Loucy (cell line): ENCODE data around the gene TDRD12.
A peak's percentile ranks its signal among the peaks of the same experiment; 100 is the strongest.
"Not testable (repeated sequence)": the region's sequence is repeated elsewhere in the genome, so short reads cannot be mapped to it uniquely, and the experiment has no call there.

Experiments
- H2AFZ ChIP-seq: fragments of 200-600 bp; sonication (generic); 2 replicates; pipeline ENCODE4 v1.6.0; 2016; ENCODE audit warnings: antibody characterized with exemption, mild to moderate bottlenecking, low read length, moderate library complexity
- H3F3A ChIP-seq: fragments of 200-600 bp; 2 replicates; pipeline ENCODE4 v1.6.0; 2016; ENCODE audit warnings: antibody characterized with exemption, low read depth, mild to moderate bottlenecking
- H3K27me3 ChIP-seq: fragments of 200-600 bp; sonication (generic); 2 replicates; pipeline ENCODE4 v1.6.1; 2014; ENCODE audit warnings: low read length, mild to moderate bottlenecking; ENCODE audit not compliant: insufficient read depth, poor library complexity, severe bottlenecking
- H3K36me3 ChIP-seq: fragments of 200-600 bp; sonication (generic); 2 replicates; pipeline ENCODE4 v1.6.1; 2016; ENCODE audit warnings: low read length; ENCODE audit not compliant: insufficient read depth
- H3K4me1 ChIP-seq: fragments of 200-600 bp; sonication (generic); 2 replicates; pipeline ENCODE4 v1.5.1; 2014; ENCODE audit warnings: low read length, mild to moderate bottlenecking; ENCODE audit not compliant: insufficient read depth, poor library complexity, severe bottlenecking
- H3K4me2 ChIP-seq: fragments of 200-600 bp; sonication (generic); 2 replicates; pipeline ENCODE4 v1.6.0; 2014; ENCODE audit warnings: antibody characterized with exemption, low read length, low read depth, mild to moderate bottlenecking; ENCODE audit not compliant: poor library complexity, severe bottlenecking
- H3K4me3 ChIP-seq: fragments of 200-600 bp; sonication (generic); 2 replicates; pipeline ENCODE4 v1.5.1; 2014; ENCODE audit warnings: low read length, mild to moderate bottlenecking, mixed read lengths; ENCODE audit not compliant: poor library complexity, severe bottlenecking
- H3K79me2 ChIP-seq: fragments of 200-600 bp; sonication (generic); 2 replicates; pipeline ENCODE4 v1.6.1; 2014; ENCODE audit warnings: low read length; ENCODE audit not compliant: insufficient read depth
- H3K9ac ChIP-seq: fragments of 200-600 bp; sonication (generic); 2 replicates; pipeline ENCODE4 v1.6.0; 2014; ENCODE audit warnings: mild to moderate bottlenecking, low read depth, low read length, moderate library complexity; ENCODE audit not compliant: poor library complexity, severe bottlenecking
- H3K9me2 ChIP-seq: fragments of 200-600 bp; sonication (generic); replicated peaks from 2 replicates; pipeline ENCODE4 v1.6.1; 2016; ENCODE audit warnings: low read depth, low read length, mixed read lengths
- H3K9me3 ChIP-seq: fragments of 200-600 bp; sonication (generic); 2 replicates; pipeline ENCODE4 v1.6.1; 2014; ENCODE audit warnings: mild to moderate bottlenecking, antibody characterized with exemption, low read length, low read depth; ENCODE audit not compliant: insufficient read depth
- H4K20me1 ChIP-seq: fragments of 200-600 bp; sonication (generic); 2 replicates; pipeline ENCODE4 v1.6.0; 2014; ENCODE audit warnings: antibody characterized with exemption, low read length, mild to moderate bottlenecking; ENCODE audit not compliant: insufficient read depth, poor library complexity, severe bottlenecking

TDRD12 gene

GRCh38 chr19:32694316-32694715 lies 25.3 kb upstream of the TDRD12 start:
- not testable (repeated sequence) for H3K9me3 ChIP-seq, H3K9me2 ChIP-seq, H3K36me3 ChIP-seq, H3K9ac ChIP-seq, H3K27me3 ChIP-seq, H3F3A ChIP-seq, H2AFZ ChIP-seq
- Histone ChIP-seq H4K20me1 (peaks cover 54% of the 10 kb centered on the region), H3K4me1 (peaks cover 44% of the 10 kb centered on the region), H3K79me2 (peaks cover 81% of the 10 kb centered on the region), H3K4me2 (peak overlapping the region; percentile 92), H3K4me3 (peak overlapping the region; percentile 100)

DNA sequence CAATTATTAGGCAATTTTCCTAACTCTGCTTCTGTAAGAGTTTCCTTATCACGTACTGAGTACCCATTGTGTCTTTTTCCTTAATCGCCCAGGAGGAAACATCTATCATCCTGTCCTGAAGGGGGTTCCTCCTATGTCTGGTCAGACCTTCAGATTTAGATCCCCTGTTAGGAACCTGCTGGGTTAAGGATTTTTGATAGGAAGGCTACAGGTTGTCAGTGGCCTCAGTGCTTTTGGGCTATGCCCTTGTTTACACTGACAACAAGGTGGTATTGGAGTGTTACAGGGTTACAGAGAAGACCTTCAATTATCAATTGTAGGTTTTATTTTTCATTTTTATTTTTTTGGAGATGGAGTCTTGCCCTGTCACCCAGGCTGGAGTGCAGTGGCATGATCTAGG lies 24.7 kb upstream of the TDRD12 start:
- not testable (repeated sequence) for H3F3A ChIP-seq, H3K9me2 ChIP-seq, H3K9ac ChIP-seq, H3K9me3 ChIP-seq, H3K36me3 ChIP-seq, H3K27me3 ChIP-seq, H2AFZ ChIP-seq
- H3K4me3 ChIP-seq: peak overlapping the region; percentile 100
- peaks cover 57% of the 10 kb centered on the region for H4K20me1 ChIP-seq
- peaks cover 87% of the 10 kb centered on the region for H3K79me2 ChIP-seq
- H3K4me1 ChIP-seq: peaks cover 44% of the 10 kb centered on the region
- H3K4me2 ChIP-seq: peak overlapping the region; percentile 92

DNA sequence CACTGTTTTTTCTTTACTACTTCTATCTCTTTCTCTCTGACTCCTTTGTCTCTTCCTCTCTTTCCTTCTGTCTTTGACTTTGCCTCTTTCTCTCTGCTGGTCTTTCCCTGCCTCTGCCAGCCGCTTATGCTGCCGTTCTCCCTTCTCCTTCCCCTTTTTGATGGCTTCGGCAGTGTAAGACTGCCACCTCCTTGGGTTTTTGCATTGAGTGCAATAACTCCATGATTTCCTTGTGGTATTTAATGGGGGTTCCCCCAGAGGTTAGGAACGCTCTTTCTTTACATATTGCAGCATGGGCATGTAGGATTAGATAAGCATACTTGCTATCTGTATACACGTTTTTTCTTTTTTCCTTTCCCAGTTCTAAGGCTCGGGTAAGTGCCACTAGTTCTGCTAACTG lies 24.1 kb upstream of the TDRD12 start:
- H3K4me3 ChIP-seq: peak overlapping the region; percentile 100
- not testable (repeated sequence) for H2AFZ ChIP-seq

GRCh38 chr19:32696771-32697170 lies 22.8 kb upstream of the TDRD12 start:
- peaks cover 96% of the 10 kb centered on the region for H3K79me2 ChIP-seq

More for the DNA sequence above, 24.1 kb upstream of the TDRD12 start:
- Histone ChIP-seq H3K4me1 (peaks cover 46% of the 10 kb centered on the region), H3K36me3 (peaks cover 13% of the 10 kb centered on the region; the same call in 1 of the 2 replicates), H4K20me1 (peaks cover 59% of the 10 kb centered on the region), H3K79me2 (peaks cover 93% of the 10 kb centered on the region), H3K9ac (peak overlapping the region; percentile 29), H3K4me2 (peak overlapping the region; percentile 92)
- H3K27me3 ChIP-seq, H3K9me3 ChIP-seq, H3K9me2 ChIP-seq, H3F3A ChIP-seq: not testable (repeated sequence)

GRCh38 chr19:32700129-32700528 lies 19.4 kb upstream of the TDRD12 start:
- peaks cover 92% of the 10 kb centered on the region for H3K79me2 ChIP-seq
- H4K20me1 ChIP-seq: peaks cover 45% of the 10 kb centered on the region
- H3K9me2 ChIP-seq, H3F3A ChIP-seq, H3K9ac ChIP-seq, H3K4me2 ChIP-seq, H3K27me3 ChIP-seq, H2AFZ ChIP-seq, H3K4me3 ChIP-seq: not testable (repeated sequence)
- peaks cover 15% of the 10 kb centered on the region for H3K9me3 ChIP-seq
- peaks cover 24% of the 10 kb centered on the region for H3K4me1 ChIP-seq
- peaks cover 29% of the 10 kb centered on the region for H3K36me3 ChIP-seq

More at GRCh38 chr19:32696771-32697170, 22.8 kb upstream of the TDRD12 start:
- not testable (repeated sequence) for H3K27me3 ChIP-seq, H3K9me2 ChIP-seq, H3K9ac ChIP-seq, H2AFZ ChIP-seq, H3K9me3 ChIP-seq, H3F3A ChIP-seq
- H3K4me3 ChIP-seq: peak overlapping the region; percentile 100
- H4K20me1 ChIP-seq: peaks cover 64% of the 10 kb centered on the region
- peaks cover 15% of the 10 kb centered on the region; the same call in 1 of the 2 replicates for H3K36me3 ChIP-seq
- peaks cover 44% of the 10 kb centered on the region for H3K4me1 ChIP-seq
- H3K4me2 ChIP-seq: peak overlapping the region; percentile 92
